Tibial nerve (tissue), 4 donors: ENCODE data around the gene ZNF516. TPM values are rescaled to one million over a fixed set of nuclear protein-coding genes. Genes with fewer than 3 reads are reported as not detected.
A peak's percentile ranks its signal among the peaks of the same experiment; 100 is the strongest.

Experiments used
- DNase-seq, 2 donors: peaks; one replicate each; pipeline ENCODE4 v3.0.0-alpha.2; 2019; ENCODE audit warnings: low spot score in 2 of 2
- H3K27ac ChIP-seq, 4 donors: fragments of 200-600 bp; sonication (generic) in 3 of 4; one replicate each; pipeline ENCODE4 v1.5.1; 2017 to 2019; ENCODE audit warnings: mild to moderate bottlenecking in 1 of 4
- H3K27me3 ChIP-seq, 2 donors: fragments of 200-600 bp; sonication (generic) in 1 of 2; one replicate each; pipeline versions ENCODE4 v1.5.1 to v1.6.0; 2017 to 2019
- H3K36me3 ChIP-seq, 3 donors: fragments of 200-600 bp; sonication (generic); one replicate each; pipeline ENCODE4 v1.5.1; 2018 to 2019
- H3K4me1 ChIP-seq, 4 donors: fragments of 200-600 bp; sonication (generic) in 3 of 4; one replicate each; pipeline ENCODE4 v1.5.1; 2017 to 2019
- H3K4me3 ChIP-seq, 4 donors: fragments of 200-600 bp; sonication (generic) in 3 of 4; one replicate each; pipeline ENCODE4 v1.5.1; 2017 to 2019; ENCODE audit warnings: mild to moderate bottlenecking in 1 of 4, moderate library complexity in 1 of 4
- H3K9me3 ChIP-seq, 4 donors: fragments of 200-600 bp; sonication (generic) in 3 of 4; one replicate each; pipeline ENCODE4 v1.5.1; 2017 to 2019
- CTCF ChIP-seq, 5 experiments: fragments of 200-600 bp in 3 of 5; fragments of 450-650 bp in 2 of 5; sonication (generic) in 3 of 5; IDR thresholded peaks; one replicate each; pipeline ENCODE4 v1.5.1; 2016 to 2019; ENCODE audit warnings: antibody characterized with exemption in 5 of 5, mild to moderate bottlenecking in 3 of 5, moderate library complexity in 2 of 5
- EP300 ChIP-seq, 2 donors: sonication (generic); formaldehyde crosslinking; IDR thresholded peaks; one replicate each; pipeline ENCODE4 v1.6.1; 2017; ENCODE audit warnings: antibody characterized with exemption in 2 of 2, mild to moderate bottlenecking in 1 of 2
- POLR2A ChIP-seq, 2 donors: fragments of 450-650 bp; IDR thresholded peaks; one replicate each; pipeline ENCODE4 v1.6.1; 2017; ENCODE audit warnings: antibody characterized with exemption in 2 of 2, mild to moderate bottlenecking in 2 of 2, moderate library complexity in 2 of 2
- WGBS, 2 donors: methylation state at CpG; one replicate each; pipeline ENCODE4 v1.1.5; 2018; 5-methylcytosine and 5-hydroxymethylcytosine counted together
- total RNA-seq, 4 donors: library from RNA; depleted of rRNA; stranded (reverse); fragments of >200 nt; gene quantifications; one replicate each; pipeline ENCODE4 v1.1.0, GENCODE V29; 2016

ZNF516 gene
- total RNA-seq, 4 donors from 2014 or later, result 31.4 to 63.0 (median 45.5) TPM

DNA sequence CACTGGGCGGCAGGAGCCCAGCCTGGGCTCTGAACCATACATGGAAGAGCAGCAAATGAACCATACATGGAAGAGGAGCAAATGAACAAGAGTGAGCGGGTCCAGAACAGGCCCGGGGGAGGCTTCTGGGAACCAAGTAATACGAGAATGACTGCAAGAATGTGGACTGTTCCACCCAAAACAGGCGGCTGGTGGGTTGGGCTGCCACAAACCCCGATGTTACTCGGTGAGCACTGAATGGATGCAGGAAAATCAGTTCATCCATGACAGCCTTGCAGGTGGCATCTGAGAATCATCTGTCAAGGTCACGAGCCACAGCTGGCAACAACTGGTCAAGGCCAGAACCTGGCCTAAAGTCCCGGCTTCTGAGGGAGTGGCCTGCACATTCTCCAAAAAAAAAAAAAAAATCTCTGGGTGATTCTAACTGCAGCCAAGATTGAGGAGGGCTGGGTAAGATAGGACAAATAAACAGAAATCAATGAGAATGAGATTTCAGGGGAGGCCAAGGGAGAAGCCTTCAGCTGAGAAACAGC lies 106.1 kb downstream of the ZNF516 start:
- peak overlapping the region in 2 of 4 donors; percentile 71 to 76 for H3K27ac ChIP-seq
- no peaks in the 10 kb centered on the region for H3K27me3 ChIP-seq
- peaks cover 0 to 7% (median 0%) of the 10 kb centered on the region in 3 donors for H3K36me3 ChIP-seq
- H3K4me1 ChIP-seq, result peaks cover 0 to 43% (median 20%) of the 10 kb centered on the region in 4 donors
- WGBS, 2 donors, result 74 to 76% methylated on average over 9 of the region's 9 CpGs
- no peak for DNase-seq
- H3K9me3 ChIP-seq, result no peaks in the 10 kb centered on the region
- H3K4me3 ChIP-seq, result peak overlapping the region in 1 of 4 donors; percentile 15
- TF ChIP-seq POLR2A (IDR thresholded peaks at IDR 0.05) (no peak), CTCF (IDR thresholded peaks at IDR 0.05) (no peak), EP300 (IDR thresholded peaks at IDR 0.05) (no peak)

GRCh38 chr18:76388261-76388660 lies 106.8 kb downstream of the ZNF516 start:
- no peaks in the 10 kb centered on the region for H3K9me3 ChIP-seq
- H3K4me1 ChIP-seq, result peaks cover 0 to 47% (median 20%) of the 10 kb centered on the region in 4 donors
- H3K27me3 ChIP-seq, result no peaks in the 10 kb centered on the region
- peaks cover 0 to 7% (median 0%) of the 10 kb centered on the region in 3 donors for H3K36me3 ChIP-seq
- TF ChIP-seq EP300 (IDR thresholded peaks at IDR 0.05) (no peak), CTCF (IDR thresholded peaks at IDR 0.05) (no peak), POLR2A (IDR thresholded peaks at IDR 0.05) (no peak)
- peak overlapping the region in 2 of 4 donors; percentile 71 to 76 for H3K27ac ChIP-seq
- no peak overlapping the region for H3K4me3 ChIP-seq
- 95 to 97% methylated on average over 7 of the region's 7 CpGs for WGBS, 2 donors
- no peak for DNase-seq

DNA sequence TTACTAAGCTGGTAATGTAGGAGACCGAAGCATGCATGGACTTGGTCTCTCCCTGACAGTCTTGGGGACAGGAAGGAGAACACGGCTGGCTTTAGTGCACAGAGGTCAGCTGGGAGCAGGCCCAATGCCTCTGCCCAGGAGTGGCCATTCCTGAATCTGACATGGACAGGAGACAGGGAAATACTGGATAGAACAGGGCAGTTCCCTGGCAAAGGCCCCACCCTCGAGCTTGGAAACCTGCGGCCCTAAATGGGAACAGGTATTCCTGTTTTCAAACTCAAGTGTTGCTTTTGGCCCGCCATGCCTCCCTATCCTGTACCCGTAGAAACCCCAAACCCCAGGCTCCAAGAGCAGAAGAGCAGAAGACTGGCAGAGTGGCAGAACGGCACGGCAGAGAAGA lies 107.4 kb downstream of the ZNF516 start:
- TF ChIP-seq CTCF (IDR thresholded peaks at IDR 0.05) (no peak), POLR2A (IDR thresholded peaks at IDR 0.05) (no peak)
- Histone ChIP-seq H3K36me3 (peaks cover 0 to 7% (median 0%) of the 10 kb centered on the region in 3 donors), H3K4me1 (peaks cover 0 to 49% (median 20%) of the 10 kb centered on the region in 4 donors), H3K27ac (no peak overlapping the region), H3K4me3 (no peak overlapping the region), H3K9me3 (no peaks in the 10 kb centered on the region), H3K27me3 (no peaks in the 10 kb centered on the region)
- WGBS, 2 donors, result 92 to 95% methylated on average over 8 of the region's 8 CpGs
- no peak for DNase-seq

DNA sequence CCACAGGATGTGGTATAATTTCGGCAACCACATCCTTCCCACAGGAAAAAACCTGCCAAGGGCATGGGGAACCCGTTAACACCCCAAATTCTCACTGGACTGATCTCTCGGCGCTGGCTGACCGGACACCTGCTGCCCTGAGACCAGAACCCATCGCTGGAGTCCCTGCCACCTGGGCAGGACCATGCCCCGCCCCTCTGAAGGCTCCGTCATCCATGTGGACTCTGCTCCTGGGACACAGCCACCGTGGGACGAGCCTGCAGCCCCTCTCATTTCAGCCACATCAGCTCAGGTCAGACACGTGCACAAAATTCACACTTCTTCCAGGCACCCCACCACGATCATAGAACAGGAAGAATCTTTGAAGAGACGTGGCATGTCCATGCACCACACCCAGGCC lies 108.2 kb downstream of the ZNF516 start:
- peaks cover 0 to 7% (median 0%) of the 10 kb centered on the region in 3 donors for H3K36me3 ChIP-seq
- TF ChIP-seq POLR2A (IDR thresholded peaks at IDR 0.05) (no peak), CTCF (IDR thresholded peaks at IDR 0.05) (no peak), EP300 (IDR thresholded peaks at IDR 0.05) (no peak)
- no peak overlapping the region for H3K27ac ChIP-seq
- DNase-seq, result no peak
- no peaks in the 10 kb centered on the region for H3K9me3 ChIP-seq
- H3K27me3 ChIP-seq, result no peaks in the 10 kb centered on the region
- 85 to 90% methylated on average over 12 to 13 of the region's 13 CpGs for WGBS, 2 donors
- peaks cover 0 to 51% (median 20%) of the 10 kb centered on the region in 4 donors for H3K4me1 ChIP-seq
- H3K4me3 ChIP-seq, result no peak overlapping the region

- H3K9me3 ChIP-seq, result no peaks in the 10 kb centered on the region
- H3K4me1 ChIP-seq, result peaks cover 0 to 48% (median 20%) of the 10 kb centered on the region in 4 donors
- H3K36me3 ChIP-seq, result peaks cover 0 to 7% (median 0%) of the 10 kb centered on the region in 3 donors
- TF ChIP-seq CTCF (IDR thresholded peaks at IDR 0.05) (no peak), EP300 (IDR thresholded peaks at IDR 0.05) (no peak), POLR2A (IDR thresholded peaks at IDR 0.05) (no peak)
- 89 to 96% methylated on average over 7 of the region's 7 CpGs for WGBS, 2 donors
- no peak overlapping the region for H3K27ac ChIP-seq
- DNase-seq, result no peak
- H3K27me3 ChIP-seq, result no peaks in the 10 kb centered on the region
- H3K4me3 ChIP-seq, result no peak overlapping the region
Measured at GRCh38 chr18:76386071-76386470, 109.0 kb downstream of the ZNF516 start.
